Keratinocyte (primary cell): Measurements from ENCODE around the gene RHOT1. TPM values are rescaled to one million over a fixed set of nuclear protein-coding genes. Genes with fewer than 3 reads are reported as not detected.

Source experiments
- DNase-seq: peaks from one replicate; pipeline ENCODE4 v3.0.0-alpha.2; 2011; ENCODE audit warnings: low read depth, missing footprints, low spot score
- FAIRE-seq: peaks from 2 replicates; lab custom pipeline; 2011; peaks lifted over from hg19 to GRCh38; lab: Jason Lieb, UNC
- H2AFZ ChIP-seq: 2 replicates; pipeline ENCODE4 v1.6.0; 2012; ENCODE audit warnings: low read length, control low read depth, inconsistent platforms; ENCODE audit not compliant: control insufficient read depth
- H3K27ac ChIP-seq: 2 replicates; pipeline ENCODE4 v1.5.1; 2011; ENCODE audit warnings: low read length; ENCODE audit not compliant: control insufficient read depth, insufficient read depth
- H3K27me3 ChIP-seq: 3 replicates; pipeline ENCODE4 v1.6.0; 2011; ENCODE audit warnings: low read length; ENCODE audit not compliant: control insufficient read depth, insufficient read depth; ENCODE audit errors: extremely low read depth
- H3K36me3 ChIP-seq, 2 experiments: 2 replicates in 1 of 2; 3 replicates in 1 of 2; pipeline ENCODE4 v1.5.1; 2011; ENCODE audit warnings: low read length in 2 of 2, mild to moderate bottlenecking in 1 of 2; ENCODE audit not compliant: control insufficient read depth in 2 of 2, insufficient read depth in 2 of 2; ENCODE audit errors: extremely low read depth in 1 of 2
- H3K4me1 ChIP-seq: 3 replicates; pipeline ENCODE4 v1.5.1; 2011; ENCODE audit warnings: low read length; ENCODE audit not compliant: control insufficient read depth, insufficient read depth; ENCODE audit errors: extremely low read depth
- H3K4me2 ChIP-seq: 3 replicates; pipeline ENCODE4 v1.6.0; 2011; ENCODE audit warnings: low read depth, low read length; ENCODE audit not compliant: control insufficient read depth, insufficient read depth; ENCODE audit errors: extremely low read depth
- H3K4me3 ChIP-seq, 3 experiments: fragments of 200-600 bp in 1 of 3; sonication (generic) in 1 of 3; 2 replicates in 2 of 3; 3 replicates in 1 of 3; pipeline ENCODE4 v1.5.1; 2011 to 2016; ENCODE audit warnings: low read length in 3 of 3, mild to moderate bottlenecking in 3 of 3, control low read depth in 2 of 3, inconsistent platforms in 1 of 3, low read depth in 1 of 3, mixed read lengths in 1 of 3, mixed run types in 1 of 3, moderate library complexity in 1 of 3; ENCODE audit not compliant: control insufficient read depth in 2 of 3, insufficient read depth in 2 of 3; ENCODE audit errors: extremely low read depth in 1 of 3
- H3K79me2 ChIP-seq: 2 replicates; pipeline ENCODE4 v1.6.0; 2012; ENCODE audit warnings: low read length; ENCODE audit not compliant: control insufficient read depth, insufficient read depth
- H3K9ac ChIP-seq: 3 replicates; pipeline ENCODE4 v1.6.0; 2011; ENCODE audit warnings: low read length; ENCODE audit not compliant: control insufficient read depth, insufficient read depth; ENCODE audit errors: extremely low read depth
- H3K9me1 ChIP-seq: 3 replicates; pipeline ENCODE4 v1.6.0; 2011; ENCODE audit warnings: low read length; ENCODE audit not compliant: control insufficient read depth, insufficient read depth; ENCODE audit errors: extremely low read depth
- H3K9me3 ChIP-seq: 2 replicates; pipeline ENCODE4 v1.5.1; 2012; ENCODE audit warnings: low read depth, low read length; ENCODE audit not compliant: control insufficient read depth
- H4K20me1 ChIP-seq: 3 replicates; pipeline ENCODE4 v1.6.0; 2011; ENCODE audit warnings: low read length; ENCODE audit not compliant: control insufficient read depth, insufficient read depth; ENCODE audit errors: extremely low read depth
- EZH2 ChIP-seq: IDR thresholded peaks from one replicate; pipeline ENCODE4 v1.6.1; 2012; ENCODE audit warnings: inconsistent platforms, mild to moderate bottlenecking, low read length, moderate library complexity
- dilution Hi-C: fragments of 300-500 bp; cut with MboI; formaldehyde crosslinking; loops from one replicate; pipeline ENCODE4 v1.7.0; 2020; ENCODE audit warnings: low sequenced_read_pairs; ENCODE audit not compliant: extremely low pct_ligation_motif_present
- polyA plus RNA-seq, 5 experiments: library from polyadenylated mRNA; depleted of rRNA in 3 of 5; stranded (reverse) in 3 of 5; stranded (forward) in 1 of 5; unstranded in 1 of 5; fragments of >200 nt; gene quantifications; 1 replicate in 1 of 5; 2 replicates in 3 of 5; 3 replicates in 1 of 5; pipeline versions ENCODE4 v1.2.1 to v1.2.3, GENCODE V29; 2011 to 2012; ENCODE audit warnings: missing spikeins in 2 of 5, low read depth in 1 of 5, low replicate concordance in 1 of 5
- TF ChIP-seq, protein P1 (sequence below), 3 experiments: IDR thresholded peaks in 1 of 3; conservative IDR thresholded peaks in 1 of 3; optimal IDR thresholded peaks in 1 of 3; 2 replicates in 2 of 3; 3 replicates in 1 of 3; pipeline versions ENCODE3 to v1.5.1; 2011; ENCODE audit warnings: low read length in 3 of 3, mild to moderate bottlenecking in 3 of 3, moderate library complexity in 2 of 3, control low read depth in 1 of 3, inconsistent platforms in 1 of 3; ENCODE audit not compliant: insufficient read depth in 2 of 3; ENCODE audit errors: extremely low read depth in 1 of 3

Gene RHOT1
- polyA plus RNA-seq, 1 donor (not counting 4 experiments of a cell fraction or from before 2014, with no cell fraction given) = 50.4 TPM

DNA sequence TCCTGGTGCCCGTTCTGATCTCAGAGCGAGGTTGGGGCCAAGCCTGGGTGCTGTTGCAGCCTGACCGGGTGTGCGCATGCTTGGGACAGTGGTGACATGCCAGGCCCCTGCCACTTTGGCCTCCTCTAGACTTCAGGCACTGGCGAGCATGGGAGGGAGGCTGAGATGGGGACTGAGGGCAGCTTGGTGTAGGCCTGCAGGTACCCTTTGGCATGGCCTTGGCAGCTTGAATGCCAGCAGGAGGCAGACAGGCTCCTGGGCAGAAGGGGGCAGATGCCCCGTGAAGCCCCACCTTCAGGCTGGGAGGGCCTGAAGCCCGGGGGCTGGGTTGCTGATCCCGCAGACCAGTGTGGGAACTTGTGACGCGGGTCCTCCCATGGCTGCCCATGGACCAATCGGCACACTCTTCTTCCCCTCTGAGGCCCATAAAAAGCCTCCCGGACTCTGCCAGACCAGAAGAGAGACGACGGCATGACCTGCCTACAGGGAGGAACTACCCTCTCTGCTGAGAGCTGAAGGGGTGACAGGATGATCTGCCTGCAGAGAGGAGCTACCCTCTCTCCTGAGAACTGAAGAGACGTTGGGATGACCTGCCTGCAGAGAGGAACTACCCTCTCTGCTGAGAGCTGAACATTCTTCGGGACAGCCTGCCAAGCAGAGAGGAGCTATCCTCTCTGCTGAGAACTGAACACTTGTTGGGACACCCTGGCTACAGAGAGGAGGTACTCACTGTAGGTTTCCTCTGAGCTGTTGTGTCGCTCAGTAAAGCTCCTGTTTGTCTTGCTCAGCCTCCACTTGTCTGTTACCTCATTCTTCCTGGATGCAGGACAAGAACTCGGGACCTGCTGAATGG lies 17.5 kb downstream of the RHOT1 start:
- Histone ChIP-seq H2AFZ (no peak overlapping the region), H3K9me3 (no peaks in the 10 kb centered on the region), H3K4me2 (no peak overlapping the region), H3K9ac (no peak overlapping the region), H4K20me1 (no peaks in the 10 kb centered on the region), H3K4me1 (peaks cover 6% of the 10 kb centered on the region), H3K79me2 (peaks cover 3% of the 10 kb centered on the region), H3K27ac (no peak overlapping the region), H3K27me3 (no peaks in the 10 kb centered on the region), H3K36me3 (peaks cover 0 to 9% of the 10 kb centered on the region in 2 experiments), H3K9me1 (no peaks in the 10 kb centered on the region), H3K4me3 (no peak overlapping the region)
- dilution Hi-C loops = no loop called here
- no peak for DNase-seq
- TF ChIP-seq, protein P1, sequence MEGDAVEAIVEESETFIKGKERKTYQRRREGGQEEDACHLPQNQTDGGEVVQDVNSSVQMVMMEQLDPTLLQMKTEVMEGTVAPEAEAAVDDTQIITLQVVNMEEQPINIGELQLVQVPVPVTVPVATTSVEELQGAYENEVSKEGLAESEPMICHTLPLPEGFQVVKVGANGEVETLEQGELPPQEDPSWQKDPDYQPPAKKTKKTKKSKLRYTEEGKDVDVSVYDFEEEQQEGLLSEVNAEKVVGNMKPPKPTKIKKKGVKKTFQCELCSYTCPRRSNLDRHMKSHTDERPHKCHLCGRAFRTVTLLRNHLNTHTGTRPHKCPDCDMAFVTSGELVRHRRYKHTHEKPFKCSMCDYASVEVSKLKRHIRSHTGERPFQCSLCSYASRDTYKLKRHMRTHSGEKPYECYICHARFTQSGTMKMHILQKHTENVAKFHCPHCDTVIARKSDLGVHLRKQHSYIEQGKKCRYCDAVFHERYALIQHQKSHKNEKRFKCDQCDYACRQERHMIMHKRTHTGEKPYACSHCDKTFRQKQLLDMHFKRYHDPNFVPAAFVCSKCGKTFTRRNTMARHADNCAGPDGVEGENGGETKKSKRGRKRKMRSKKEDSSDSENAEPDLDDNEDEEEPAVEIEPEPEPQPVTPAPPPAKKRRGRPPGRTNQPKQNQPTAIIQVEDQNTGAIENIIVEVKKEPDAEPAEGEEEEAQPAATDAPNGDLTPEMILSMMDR (optimal IDR thresholded peaks at IDR 0.05 in 1 of 3, IDR thresholded peaks at IDR 0.05 in 1 of 3, conservative IDR thresholded peaks at IDR 0.05 in 1 of 3; ENCODE audit: extremely low read depth in 1 of 3, insufficient read depth in 2 of 3, low read length in 3 of 3) = no peak
- TF ChIP-seq EZH2 = no peak
- no peak for FAIRE-seq

GRCh38 chr17:32160526-32160925 lies 18.2 kb downstream of the RHOT1 start:
- Histone ChIP-seq H3K27me3 (no peaks in the 10 kb centered on the region), H2AFZ (no peak overlapping the region), H3K79me2 (peaks cover 3% of the 10 kb centered on the region), H3K27ac (no peak overlapping the region), H3K4me3 (no peak overlapping the region), H3K4me1 (peaks cover 6% of the 10 kb centered on the region), H3K9me1 (no peaks in the 10 kb centered on the region), H3K9ac (no peak overlapping the region), H4K20me1 (no peaks in the 10 kb centered on the region), H3K9me3 (no peaks in the 10 kb centered on the region), H3K36me3 (peaks cover 0 to 9% of the 10 kb centered on the region in 2 experiments), H3K4me2 (no peak overlapping the region)
- dilution Hi-C loops = no loop called here
- no peak for TF ChIP-seq EZH2
- TF ChIP-seq, protein P1 (optimal IDR thresholded peaks at IDR 0.05 in 1 of 3, IDR thresholded peaks at IDR 0.05 in 1 of 3, conservative IDR thresholded peaks at IDR 0.05 in 1 of 3; ENCODE audit: extremely low read depth in 1 of 3, insufficient read depth in 2 of 3, low read length in 3 of 3) = no peak
- DNase-seq = no peak
- no peak for FAIRE-seq
